ENCODE data around the gene COL5A1.

The COL5A1 gene

GRCh38 chr9:134605966-134606357, 35.6 kb upstream of the COL5A1 start:
- TF ChIP-seq RARB (CRISPR knock-in tag; IDR thresholded peaks at IDR 0.05) (no peak), TSHZ2 (CRISPR knock-in tag; IDR thresholded peaks at IDR 0.05) (no peak), ZFP3 (CRISPR knock-in tag; IDR thresholded peaks at IDR 0.05) (no peak), CREB5 (CRISPR knock-in tag; IDR thresholded peaks at IDR 0.05; ENCODE audit: low read depth) (no peak), ISL1 (CRISPR knock-in tag; IDR thresholded peaks at IDR 0.05) (no peak), SNAI2 (CRISPR knock-in tag; IDR thresholded peaks at IDR 0.05) (no peak), BACH2 (CRISPR knock-in tag; IDR thresholded peaks at IDR 0.05; ENCODE audit: borderline replicate concordance) (no peak), ARNTL (CRISPR knock-in tag; IDR thresholded peaks at IDR 0.05; ENCODE audit: borderline replicate concordance, low read depth) (no peak), CSDC2 (CRISPR knock-in tag; IDR thresholded peaks at IDR 0.05) (no peak), ESRRG (CRISPR knock-in tag; IDR thresholded peaks at IDR 0.05) (no peak), ZNF565 (CRISPR knock-in tag; conservative IDR thresholded peaks at IDR 0.05; ENCODE audit: low read depth) (no peak)
- TF ChIP-seq, protein P1, sequence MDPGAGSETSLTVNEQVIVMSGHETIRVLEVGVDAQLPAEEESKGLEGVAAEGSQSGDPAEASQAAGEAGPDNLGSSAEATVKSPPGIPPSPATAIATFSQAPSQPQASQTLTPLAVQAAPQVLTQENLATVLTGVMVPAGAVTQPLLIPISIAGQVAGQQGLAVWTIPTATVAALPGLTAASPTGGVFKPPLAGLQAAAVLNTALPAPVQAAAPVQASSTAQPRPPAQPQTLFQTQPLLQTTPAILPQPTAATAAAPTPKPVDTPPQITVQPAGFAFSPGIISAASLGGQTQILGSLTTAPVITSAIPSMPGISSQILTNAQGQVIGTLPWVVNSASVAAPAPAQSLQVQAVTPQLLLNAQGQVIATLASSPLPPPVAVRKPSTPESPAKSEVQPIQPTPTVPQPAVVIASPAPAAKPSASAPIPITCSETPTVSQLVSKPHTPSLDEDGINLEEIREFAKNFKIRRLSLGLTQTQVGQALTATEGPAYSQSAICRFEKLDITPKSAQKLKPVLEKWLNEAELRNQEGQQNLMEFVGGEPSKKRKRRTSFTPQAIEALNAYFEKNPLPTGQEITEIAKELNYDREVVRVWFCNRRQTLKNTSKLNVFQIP (CRISPR knock-in tag; IDR thresholded peaks at IDR 0.05; ENCODE audit: borderline replicate concordance, low read depth), result no peak
- no peak for ATAC-seq

DNA sequence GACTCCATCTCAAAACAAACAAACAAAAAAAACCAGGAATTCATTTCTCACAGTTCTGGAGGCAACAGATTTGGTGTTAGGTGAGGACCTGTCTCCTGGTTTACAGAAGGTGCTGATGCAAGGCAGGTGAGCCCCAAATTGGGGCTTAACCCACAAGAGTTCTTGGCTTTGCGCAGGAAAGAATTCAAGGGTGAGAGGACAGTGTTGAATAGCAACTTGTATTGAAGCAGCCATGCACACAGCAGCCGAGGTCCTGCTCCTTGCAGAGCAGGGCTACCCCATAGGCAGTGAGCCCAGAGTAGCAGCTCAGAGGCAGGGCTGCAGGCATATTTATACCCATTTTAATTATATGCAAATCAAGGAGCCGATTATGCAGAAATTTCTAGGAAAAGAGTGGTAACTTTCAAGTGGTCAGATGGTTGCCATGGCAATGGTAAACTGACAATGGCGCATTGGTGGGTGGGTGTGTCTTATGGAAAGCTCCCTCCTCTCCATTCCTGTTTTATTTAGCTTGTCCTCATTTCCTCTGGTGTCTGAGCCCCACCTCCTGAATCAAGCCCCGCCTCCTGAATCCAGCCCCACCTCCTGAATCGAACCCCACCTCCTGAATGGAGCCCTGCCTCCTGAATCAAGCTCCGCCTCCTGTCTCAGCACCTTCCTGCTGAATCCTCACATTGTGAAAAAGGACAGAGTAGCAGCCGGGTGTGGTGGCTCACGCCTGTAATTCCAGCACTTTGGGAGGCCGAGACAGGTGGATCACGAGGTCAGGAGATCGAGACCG, 34.5 kb upstream of the COL5A1 start:
- no peak for ATAC-seq
- no peak for TF ChIP-seq CREB5 (CRISPR knock-in tag; IDR thresholded peaks at IDR 0.05; ENCODE audit: low read depth)
- no peak for TF ChIP-seq ISL1 (CRISPR knock-in tag; IDR thresholded peaks at IDR 0.05)
- TF ChIP-seq, protein P1 (CRISPR knock-in tag; IDR thresholded peaks at IDR 0.05; ENCODE audit: borderline replicate concordance, low read depth), result no peak
- TF ChIP-seq TSHZ2 (CRISPR knock-in tag; IDR thresholded peaks at IDR 0.05), result no peak
- TF ChIP-seq, protein P2, sequence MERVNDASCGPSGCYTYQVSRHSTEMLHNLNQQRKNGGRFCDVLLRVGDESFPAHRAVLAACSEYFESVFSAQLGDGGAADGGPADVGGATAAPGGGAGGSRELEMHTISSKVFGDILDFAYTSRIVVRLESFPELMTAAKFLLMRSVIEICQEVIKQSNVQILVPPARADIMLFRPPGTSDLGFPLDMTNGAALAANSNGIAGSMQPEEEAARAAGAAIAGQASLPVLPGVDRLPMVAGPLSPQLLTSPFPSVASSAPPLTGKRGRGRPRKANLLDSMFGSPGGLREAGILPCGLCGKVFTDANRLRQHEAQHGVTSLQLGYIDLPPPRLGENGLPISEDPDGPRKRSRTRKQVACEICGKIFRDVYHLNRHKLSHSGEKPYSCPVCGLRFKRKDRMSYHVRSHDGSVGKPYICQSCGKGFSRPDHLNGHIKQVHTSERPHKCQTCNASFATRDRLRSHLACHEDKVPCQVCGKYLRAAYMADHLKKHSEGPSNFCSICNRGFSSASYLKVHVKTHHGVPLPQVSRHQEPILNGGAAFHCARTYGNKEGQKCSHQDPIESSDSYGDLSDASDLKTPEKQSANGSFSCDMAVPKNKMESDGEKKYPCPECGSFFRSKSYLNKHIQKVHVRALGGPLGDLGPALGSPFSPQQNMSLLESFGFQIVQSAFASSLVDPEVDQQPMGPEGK (CRISPR knock-in tag; IDR thresholded peaks at IDR 0.05; ENCODE audit: borderline replicate concordance), result no peak
- no peak for TF ChIP-seq BACH2 (CRISPR knock-in tag; IDR thresholded peaks at IDR 0.05; ENCODE audit: borderline replicate concordance)
- no peak for TF ChIP-seq TCF4 (CRISPR knock-in tag; IDR thresholded peaks at IDR 0.05; ENCODE audit: borderline replicate concordance)
- no peak for TF ChIP-seq CSRNP3 (CRISPR knock-in tag; IDR thresholded peaks at IDR 0.05)
- no peak for TF ChIP-seq OSR1 (CRISPR knock-in tag; IDR thresholded peaks at IDR 0.05)
- TF ChIP-seq ESRRG (CRISPR knock-in tag; IDR thresholded peaks at IDR 0.05), result no peak
- TF ChIP-seq ZNF70 (CRISPR knock-in tag; IDR thresholded peaks at IDR 0.05), result no peak
- TF ChIP-seq RARB (CRISPR knock-in tag; IDR thresholded peaks at IDR 0.05), result no peak
- TF ChIP-seq ZFP30 (CRISPR knock-in tag; IDR thresholded peaks at IDR 0.05), result no peak
- no peak for TF ChIP-seq GLIS3 (CRISPR knock-in tag; IDR thresholded peaks at IDR 0.05)
- no peak for TF ChIP-seq ZNF565 (CRISPR knock-in tag; conservative IDR thresholded peaks at IDR 0.05; ENCODE audit: low read depth)
- TF ChIP-seq TOX (CRISPR knock-in tag; IDR thresholded peaks at IDR 0.05; ENCODE audit: borderline replicate concordance), result no peak

Data from SK-N-SH treated with all-trans-retinoic acid at 6 μM for 48 hours (cell line).